GM12878 (cell line): ENCODE measurements around the gene RCAN2. TPM values are rescaled to one million over a fixed set of nuclear protein-coding genes. Genes with fewer than 3 reads are reported as not detected.

Source experiments
- ATF7 ChIP-seq: fragments of 450-650 bp; IDR thresholded peaks from 2 replicates; pipeline ENCODE4 v1.6.1; 2016; ENCODE audit warnings: low read depth, mild to moderate bottlenecking
- BCL11A ChIP-seq: IDR thresholded peaks from 2 replicates; pipeline ENCODE4 v1.6.1; 2011; ENCODE audit warnings: low read depth, low read length
- CTCF ChIP-seq, 3 experiments: IDR thresholded peaks in 2 of 3; conservative IDR thresholded peaks in 1 of 3; 2 replicates each; pipeline ENCODE4 v1.5.1; 2011; ENCODE audit warnings: low read depth in 3 of 3, low read length in 3 of 3, mild to moderate bottlenecking in 3 of 3, control low read depth in 2 of 3, moderate library complexity in 2 of 3, inconsistent platforms in 1 of 3, mixed read lengths in 1 of 3; ENCODE audit not compliant: control insufficient read depth in 2 of 3, insufficient read depth in 1 of 3; ENCODE audit errors: extremely low read depth in 1 of 3
- HDAC6 ChIP-seq: fragments of 200-600 bp; sonication (generic); IDR thresholded peaks from one replicate; pipeline ENCODE4 v1.8.0; 2017; ENCODE audit warnings: antibody characterized with exemption; ENCODE audit not compliant: unreplicated experiment
- MEF2B ChIP-seq: fragments of 450-650 bp; IDR thresholded peaks from 2 replicates; pipeline ENCODE4 v1.6.1; 2018; ENCODE audit warnings: mild to moderate bottlenecking, moderate library complexity; ENCODE audit not compliant: partially characterized antibody, poor library complexity, severe bottlenecking
- POLR2AphosphoS2 ChIP-seq: IDR thresholded peaks from 2 replicates; pipeline ENCODE4 v1.6.1; 2011; ENCODE audit warnings: low read depth, mild to moderate bottlenecking, low read length, improper control_type of control experiment, moderate library complexity
- SIN3A ChIP-seq: IDR thresholded peaks from 2 replicates; pipeline ENCODE4 v1.6.1; 2012; ENCODE audit warnings: low read depth, low read length, improper control_type of control experiment
- SREBF1 ChIP-seq: IDR thresholded peaks from 2 replicates; pipeline ENCODE4 v1.6.1; 2012; ENCODE audit warnings: mild to moderate bottlenecking, low read length
- polyA plus RNA-seq, 11 experiments: library from polyadenylated mRNA; depleted of rRNA in 4 of 11; unstranded in 6 of 11; stranded (reverse) in 5 of 11; fragments of >200 nt; fragmentation: Nextera tagmentation in 4 of 11; fragmentation: Illumina TruSeq in 1 of 11; extraction: Ambion mirVana in 4 of 11; extraction: Trizol in 1 of 11; gene quantifications; 1 replicate in 1 of 11; 2 replicates in 10 of 11; pipeline versions ENCODE4 v1.2.1 to v1.2.3, GENCODE V29; 2011 to 2016; ENCODE audit warnings: inconsistent platforms in 2 of 11, missing spikeins in 2 of 11, low read depth in 1 of 11
- total RNA-seq, 4 experiments: library from RNA; depleted of rRNA in 3 of 4; stranded (reverse); fragments of >200 nt in 3 of 4; fragmentation: Illumina TruSeq in 1 of 4; extraction: Trizol in 1 of 4; gene quantifications; 2 replicates each; pipeline versions ENCODE4 v1.2.1 to v1.2.3, GENCODE V29; 2013 to 2021
- TF ChIP-seq, protein P1 (sequence below): fragments of 450-650 bp; IDR thresholded peaks from 2 replicates; pipeline ENCODE4 v1.6.1; 2017; ENCODE audit warnings: antibody characterized with exemption, mild to moderate bottlenecking, moderate library complexity
- TF ChIP-seq, protein P2 (sequence below): fragments of 450-650 bp; IDR thresholded peaks from 2 replicates; pipeline ENCODE4 v1.6.1; 2017; ENCODE audit warnings: mild to moderate bottlenecking

Gene RCAN2
- total and polyA plus RNA-seq, 10 of the 15 experiments (the other 5 are each of a cell fraction or from before 2014, with no cell fraction given) = 0.06 TPM; not detected in 9

DNA sequence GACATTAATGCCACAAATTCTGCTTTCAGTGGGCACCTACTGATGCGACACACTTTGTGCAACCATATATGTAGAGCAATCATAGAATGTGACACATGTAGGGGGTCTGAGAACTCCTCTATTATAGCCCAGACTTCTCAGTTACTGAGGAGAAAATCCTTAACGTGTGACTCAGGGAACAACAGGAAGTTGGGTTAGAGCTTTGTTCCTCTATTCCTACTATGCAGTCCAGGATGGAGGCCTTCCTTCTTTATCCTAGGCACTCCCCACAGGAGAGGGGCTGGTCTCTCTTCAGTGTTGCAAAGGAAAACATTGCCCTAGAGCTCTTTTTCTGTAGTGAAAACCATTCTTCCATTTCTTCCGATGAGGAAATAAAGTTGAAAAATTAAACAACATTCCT is 39.6 kb upstream of the RCAN2 start (continued):
- TF ChIP-seq, protein P1, sequence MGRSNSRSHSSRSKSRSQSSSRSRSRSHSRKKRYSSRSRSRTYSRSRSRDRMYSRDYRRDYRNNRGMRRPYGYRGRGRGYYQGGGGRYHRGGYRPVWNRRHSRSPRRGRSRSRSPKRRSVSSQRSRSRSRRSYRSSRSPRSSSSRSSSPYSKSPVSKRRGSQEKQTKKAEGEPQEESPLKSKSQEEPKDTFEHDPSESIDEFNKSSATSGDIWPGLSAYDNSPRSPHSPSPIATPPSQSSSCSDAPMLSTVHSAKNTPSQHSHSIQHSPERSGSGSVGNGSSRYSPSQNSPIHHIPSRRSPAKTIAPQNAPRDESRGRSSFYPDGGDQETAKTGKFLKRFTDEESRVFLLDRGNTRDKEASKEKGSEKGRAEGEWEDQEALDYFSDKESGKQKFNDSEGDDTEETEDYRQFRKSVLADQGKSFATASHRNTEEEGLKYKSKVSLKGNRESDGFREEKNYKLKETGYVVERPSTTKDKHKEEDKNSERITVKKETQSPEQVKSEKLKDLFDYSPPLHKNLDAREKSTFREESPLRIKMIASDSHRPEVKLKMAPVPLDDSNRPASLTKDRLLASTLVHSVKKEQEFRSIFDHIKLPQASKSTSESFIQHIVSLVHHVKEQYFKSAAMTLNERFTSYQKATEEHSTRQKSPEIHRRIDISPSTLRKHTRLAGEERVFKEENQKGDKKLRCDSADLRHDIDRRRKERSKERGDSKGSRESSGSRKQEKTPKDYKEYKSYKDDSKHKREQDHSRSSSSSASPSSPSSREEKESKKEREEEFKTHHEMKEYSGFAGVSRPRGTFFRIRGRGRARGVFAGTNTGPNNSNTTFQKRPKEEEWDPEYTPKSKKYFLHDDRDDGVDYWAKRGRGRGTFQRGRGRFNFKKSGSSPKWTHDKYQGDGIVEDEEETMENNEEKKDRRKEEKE = no peak
- no peak for TF ChIP-seq CTCF (IDR thresholded peaks at IDR 0.05 in 2 of 3, conservative IDR thresholded peaks at IDR 0.05 in 1 of 3; ENCODE audit: control insufficient read depth in 2 of 3, extremely low read depth in 1 of 3, insufficient read depth in 1 of 3, low read depth in 3 of 3, low read length in 3 of 3)
- no peak for TF ChIP-seq SIN3A
- TF ChIP-seq BCL11A = no peak
- no peak for TF ChIP-seq HDAC6
- no peak for TF ChIP-seq ATF7
- no peak for TF ChIP-seq MEF2B
- no peak for TF ChIP-seq SREBF1
- no peak for TF ChIP-seq POLR2AphosphoS2
- TF ChIP-seq, protein P2, sequence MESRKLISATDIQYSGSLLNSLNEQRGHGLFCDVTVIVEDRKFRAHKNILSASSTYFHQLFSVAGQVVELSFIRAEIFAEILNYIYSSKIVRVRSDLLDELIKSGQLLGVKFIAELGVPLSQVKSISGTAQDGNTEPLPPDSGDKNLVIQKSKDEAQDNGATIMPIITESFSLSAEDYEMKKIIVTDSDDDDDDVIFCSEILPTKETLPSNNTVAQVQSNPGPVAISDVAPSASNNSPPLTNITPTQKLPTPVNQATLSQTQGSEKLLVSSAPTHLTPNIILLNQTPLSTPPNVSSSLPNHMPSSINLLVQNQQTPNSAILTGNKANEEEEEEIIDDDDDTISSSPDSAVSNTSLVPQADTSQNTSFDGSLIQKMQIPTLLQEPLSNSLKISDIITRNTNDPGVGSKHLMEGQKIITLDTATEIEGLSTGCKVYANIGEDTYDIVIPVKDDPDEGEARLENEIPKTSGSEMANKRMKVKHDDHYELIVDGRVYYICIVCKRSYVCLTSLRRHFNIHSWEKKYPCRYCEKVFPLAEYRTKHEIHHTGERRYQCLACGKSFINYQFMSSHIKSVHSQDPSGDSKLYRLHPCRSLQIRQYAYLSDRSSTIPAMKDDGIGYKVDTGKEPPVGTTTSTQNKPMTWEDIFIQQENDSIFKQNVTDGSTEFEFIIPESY = no peak
- TF ChIP-seq, all 136 proteins: peak for 0
